NCI-H226 (cell line): ENCODE results near the gene GNG12.
"Not testable (repeated sequence)": the region's sequence is repeated elsewhere in the genome, so short reads cannot be mapped to it uniquely, and the experiment has no call there.

Experiments
- DNase-seq: peaks from one replicate; pipeline ENCODE4 v3.0.0-alpha.2; 2015

GNG12 gene

DNA sequence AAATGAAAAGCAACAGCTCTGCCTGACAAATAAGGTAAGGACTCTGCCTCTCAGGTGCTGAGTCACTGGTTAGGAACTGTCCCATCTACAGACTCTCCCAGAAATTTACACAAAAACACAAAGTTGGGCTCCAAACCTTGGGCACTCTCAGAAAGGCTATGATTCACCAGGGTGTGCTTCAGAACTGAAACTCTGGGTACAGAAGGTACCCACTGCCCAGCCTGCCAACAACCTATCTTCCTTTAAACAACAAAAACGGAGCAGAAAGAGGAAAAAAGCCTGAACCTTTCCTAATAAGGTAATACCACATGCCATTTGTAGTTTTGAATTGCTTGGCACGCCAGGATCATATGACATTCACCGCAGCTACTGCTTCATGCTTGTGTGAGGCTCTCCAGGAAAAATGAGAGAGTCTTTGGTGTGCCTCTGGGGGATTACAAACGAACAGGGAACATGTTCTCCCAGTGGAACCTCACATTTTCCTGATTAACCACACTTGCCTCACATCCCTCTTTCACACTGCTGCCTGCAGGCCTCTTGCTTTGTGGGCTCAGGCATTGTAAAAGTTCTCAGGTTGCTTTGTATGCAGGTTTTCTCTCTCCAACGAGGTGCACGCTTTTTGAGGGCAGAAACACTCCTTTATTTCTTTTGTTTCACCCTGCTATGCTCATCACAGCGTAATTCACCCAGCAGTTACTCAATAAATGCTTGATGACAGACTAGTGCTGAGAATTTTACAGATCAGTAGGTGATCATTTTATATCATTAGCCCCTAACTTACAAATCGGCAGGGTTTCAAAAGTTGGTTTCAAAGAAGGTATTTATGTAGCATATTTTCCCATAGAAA lies 83.2 kb downstream of the GNG12 start:
- peak; percentile 52 for DNase-seq

DNA sequence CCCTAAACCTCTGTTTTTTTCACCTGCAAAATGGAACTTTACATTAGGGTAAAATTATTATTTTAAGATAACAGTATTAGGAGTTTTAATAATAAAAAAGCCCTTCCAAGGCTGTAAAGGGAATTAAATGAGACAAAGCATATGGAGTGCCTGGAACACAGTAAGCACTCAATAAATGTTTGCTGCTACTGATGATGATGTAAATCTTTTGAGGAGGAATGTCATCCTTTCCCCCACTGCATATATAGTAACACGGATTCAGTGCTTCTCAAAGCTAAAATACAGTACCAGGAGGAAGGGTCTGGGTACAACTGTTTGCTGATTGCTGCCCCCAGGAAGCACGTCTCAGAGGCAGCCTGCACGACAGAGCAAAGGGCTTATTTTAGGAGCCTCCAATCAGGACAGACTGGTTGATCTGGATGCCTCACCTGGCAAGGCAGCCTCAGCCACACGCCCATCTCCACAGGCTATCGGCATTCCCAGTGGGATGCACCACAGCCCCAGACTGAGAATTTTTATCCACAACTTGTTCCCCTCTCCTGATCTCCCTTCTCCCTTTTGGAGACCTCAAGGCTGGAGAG lies 83.9 kb downstream of the GNG12 start:
- DNase-seq = no peak

DNA sequence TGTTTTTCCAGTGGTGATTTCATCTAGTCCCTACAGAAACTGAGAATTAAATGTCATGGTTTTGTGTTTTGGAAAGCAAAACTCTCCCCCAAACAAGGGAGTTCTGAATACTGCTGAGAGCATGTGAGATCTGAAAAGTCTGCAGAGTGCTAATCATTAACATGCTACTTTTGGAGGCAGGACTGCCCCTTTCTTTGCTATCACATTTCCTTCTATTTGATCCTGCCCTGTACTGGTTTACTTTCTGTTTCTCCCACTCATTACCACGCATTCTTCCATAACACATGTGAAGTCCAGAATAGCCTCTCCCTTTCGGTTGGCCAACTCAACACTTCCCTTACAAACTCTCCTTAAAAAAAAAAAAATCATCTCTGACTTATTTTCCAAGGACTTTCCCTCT lies 84.6 kb downstream of the GNG12 start:
- DNase-seq = peak; percentile 74

DNA sequence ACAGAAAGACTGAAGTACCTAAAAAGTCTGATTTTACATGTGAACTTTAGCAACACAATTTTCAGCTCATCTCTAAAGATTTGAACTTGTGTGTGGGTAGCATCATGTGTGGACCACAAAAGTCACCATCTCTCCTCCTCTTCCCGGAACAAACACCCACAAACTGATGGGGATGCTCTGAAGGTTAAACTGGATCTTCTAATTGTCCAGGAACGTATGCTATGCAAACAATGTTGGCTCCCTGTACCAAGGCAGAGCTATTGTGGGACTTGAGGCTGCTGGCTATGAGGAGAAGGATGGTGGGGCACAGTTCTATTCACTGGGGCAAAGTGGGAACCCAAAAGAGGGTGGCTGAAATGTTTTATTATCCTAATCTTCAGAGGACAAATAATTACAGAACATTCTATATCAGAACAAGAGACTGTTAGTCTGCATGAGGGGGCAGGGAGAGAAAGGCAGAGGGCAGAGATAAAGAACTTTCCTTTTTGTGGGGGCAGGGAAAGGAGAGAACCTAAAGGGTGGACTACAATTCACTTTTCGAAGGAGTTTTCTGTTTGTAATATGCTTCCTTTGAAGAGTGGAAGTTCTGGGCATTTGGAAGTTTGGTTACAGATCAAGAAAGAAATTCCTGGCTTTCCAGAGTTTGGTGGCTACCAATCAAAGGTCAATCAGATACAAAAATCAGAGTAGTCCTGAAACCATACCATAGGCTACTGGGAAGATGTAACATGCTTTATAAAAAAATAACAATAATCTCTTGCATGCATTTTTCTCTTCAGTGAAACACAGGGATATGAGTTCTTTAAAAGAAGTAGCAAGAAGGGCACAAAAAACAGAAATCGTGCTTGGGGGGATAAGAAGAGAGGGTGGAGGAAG lies 85.4 kb downstream of the GNG12 start:
- no peak for DNase-seq

DNA sequence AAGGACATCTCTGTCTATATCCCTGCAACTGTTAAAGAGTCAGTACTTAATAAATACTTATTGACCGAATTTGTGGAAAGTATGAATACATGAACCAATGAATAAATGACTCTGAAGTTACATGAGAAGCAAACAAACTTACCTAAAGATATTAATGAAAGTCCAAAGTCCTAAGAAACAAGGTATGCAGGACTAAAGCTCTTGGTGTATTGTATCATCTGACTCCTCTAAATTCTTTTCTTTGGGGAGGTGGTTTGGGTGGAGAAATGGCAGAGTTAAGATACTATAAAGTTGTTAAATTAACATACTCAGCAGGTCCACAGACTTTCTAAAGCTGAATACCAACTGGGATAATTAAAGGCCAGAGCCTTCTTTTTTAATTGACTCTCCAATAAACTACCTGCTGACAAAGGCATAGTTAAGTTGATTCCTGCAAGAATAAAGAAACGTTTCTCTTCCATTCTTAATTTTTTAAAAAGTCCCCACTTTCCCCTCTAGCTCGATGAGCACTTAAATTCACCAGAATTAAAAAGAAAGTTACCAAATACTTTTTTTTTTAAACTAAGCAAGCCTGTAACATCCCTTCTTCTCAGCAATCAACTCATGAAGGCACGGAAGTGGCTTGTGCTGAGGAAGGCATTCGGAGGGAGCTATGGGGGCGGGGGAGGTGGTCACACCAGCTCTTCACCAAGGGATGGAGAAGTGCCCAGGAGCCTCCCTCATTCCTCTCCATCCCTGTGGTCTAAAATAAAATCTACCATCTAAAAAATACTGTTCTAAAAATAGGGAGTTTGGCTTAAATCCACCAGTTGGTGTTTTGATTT lies 87.2 kb downstream of the GNG12 start:
- DNase-seq = no peak

DNA sequence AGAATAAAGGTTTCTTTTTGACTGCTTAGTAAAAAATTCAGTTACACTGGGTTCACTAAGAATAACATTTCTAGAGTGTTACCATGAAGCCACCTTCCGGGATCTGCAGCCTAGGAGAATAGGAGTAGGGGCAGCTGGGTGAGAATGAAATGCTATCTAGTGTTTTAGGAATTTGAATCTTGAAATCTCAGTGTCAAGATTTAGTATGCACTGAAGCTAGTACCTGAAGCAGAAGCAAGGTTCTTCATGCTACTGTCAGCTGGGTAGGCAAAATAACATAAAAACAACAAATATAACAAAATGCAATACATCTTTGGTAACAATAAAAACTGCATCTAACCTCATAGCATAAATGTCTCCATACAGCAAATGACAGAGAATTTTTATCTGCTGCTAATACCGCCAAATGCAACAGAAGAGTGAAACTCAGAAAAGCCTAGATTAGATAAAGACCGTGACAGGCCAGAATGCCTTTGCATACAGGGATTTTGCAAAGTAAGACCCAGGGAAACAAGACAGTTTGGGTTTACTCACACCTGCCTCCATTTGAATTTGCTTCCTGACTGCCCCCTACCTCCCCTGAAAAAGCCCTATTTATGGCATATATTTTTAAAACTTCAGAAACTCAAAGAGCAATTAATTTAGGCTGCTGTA lies 90.1 kb downstream of the GNG12 start:
- DNase-seq = no peak

DNA sequence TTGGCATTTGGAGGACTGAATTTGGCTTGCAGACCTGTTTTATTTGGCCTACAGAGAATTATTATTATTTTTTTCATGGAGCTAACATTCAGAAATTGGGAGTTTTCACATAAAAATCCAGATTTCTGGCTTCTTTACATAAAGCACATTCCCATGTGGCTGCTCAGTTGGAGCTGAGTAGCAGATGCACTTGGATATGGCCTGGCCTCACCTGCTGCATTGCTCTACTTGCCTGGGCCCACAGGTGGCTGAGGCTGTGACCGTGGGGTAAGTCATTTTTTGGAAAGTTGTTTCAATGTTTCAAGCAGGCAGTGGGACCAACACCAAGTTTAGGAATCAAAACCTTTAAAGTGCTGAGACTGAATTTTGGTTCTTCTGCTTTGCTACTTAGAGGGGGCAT lies 91.5 kb downstream of the GNG12 start:
- no peak for DNase-seq

DNA sequence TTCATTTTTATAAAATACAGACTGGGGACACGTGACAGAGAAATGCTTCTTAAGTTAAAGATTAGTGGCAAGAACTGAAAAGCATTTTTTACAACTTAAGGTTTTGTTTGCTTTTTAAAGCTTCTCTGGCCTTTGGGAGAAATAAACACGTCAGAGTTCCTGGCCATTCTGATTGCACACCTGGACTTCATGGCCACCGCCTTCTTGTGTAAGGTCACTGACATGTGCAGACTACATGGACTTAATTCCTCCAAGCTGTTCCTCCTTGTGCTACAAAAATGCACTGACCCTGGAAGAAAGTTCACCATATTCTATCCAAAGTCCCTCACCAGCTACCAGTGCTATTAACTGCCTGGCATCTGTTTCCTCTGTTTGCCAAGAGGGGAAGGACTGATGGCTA lies 92.1 kb downstream of the GNG12 start:
- DNase-seq = no peak

DNA sequence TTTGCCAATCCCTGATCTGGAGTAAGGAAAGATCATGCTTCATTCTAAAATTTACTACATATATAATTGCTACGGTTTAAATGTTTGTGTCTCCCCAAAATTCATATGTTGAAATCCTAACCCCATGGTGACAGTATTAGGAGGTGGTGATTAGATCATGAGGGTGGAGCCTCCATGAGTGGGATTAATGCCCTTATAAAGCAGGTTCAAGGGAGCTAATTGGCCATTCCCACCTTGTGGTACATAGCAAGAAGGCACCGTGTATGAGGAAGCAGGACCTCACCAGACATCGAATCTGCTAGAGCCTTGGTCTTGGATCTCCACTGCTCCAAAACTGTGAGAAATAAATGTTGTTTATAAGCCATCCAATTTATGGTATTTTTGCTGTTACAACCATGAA lies 92.7 kb downstream of the GNG12 start:
- DNase-seq = no peak

DNA sequence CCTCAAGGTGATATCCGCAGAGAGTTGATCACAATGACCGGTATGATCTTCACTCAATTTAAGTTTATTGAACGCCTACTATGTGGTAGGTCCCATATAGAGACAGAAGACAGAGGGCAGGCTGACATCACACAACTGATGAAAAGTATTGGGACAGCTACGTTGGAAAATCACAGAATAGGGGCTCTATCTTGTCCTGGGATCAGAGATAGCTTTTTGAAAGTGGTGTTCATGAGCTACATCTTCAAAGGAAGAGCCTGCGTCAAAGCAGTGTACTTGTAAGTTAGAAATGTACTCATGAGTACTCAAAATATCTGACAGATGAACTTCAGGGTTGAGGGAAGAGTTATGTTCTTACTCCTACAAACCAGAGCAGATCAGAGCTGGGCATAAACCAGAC lies 93.9 kb downstream of the GNG12 start:
- no peak for DNase-seq

DNA sequence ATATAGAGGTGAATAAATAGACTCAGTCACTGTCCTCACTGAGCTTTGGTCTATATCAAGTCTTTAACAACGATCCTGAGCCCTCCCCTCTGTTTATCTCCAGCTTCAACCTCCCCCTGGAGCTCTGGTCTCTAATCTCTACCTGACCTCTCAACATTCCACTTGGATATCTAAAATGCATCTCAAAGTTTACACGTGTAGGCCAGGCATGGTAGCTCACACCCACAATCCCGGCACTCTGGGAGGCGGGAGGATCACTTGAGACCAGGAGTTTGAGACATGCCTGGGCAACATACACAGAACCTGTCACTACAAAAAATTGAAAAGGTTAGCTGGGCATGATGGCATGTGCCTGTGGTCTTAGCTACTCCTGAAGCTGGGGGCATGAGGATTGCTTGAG lies 94.9 kb downstream of the GNG12 start:
- DNase-seq = no peak

DNA sequence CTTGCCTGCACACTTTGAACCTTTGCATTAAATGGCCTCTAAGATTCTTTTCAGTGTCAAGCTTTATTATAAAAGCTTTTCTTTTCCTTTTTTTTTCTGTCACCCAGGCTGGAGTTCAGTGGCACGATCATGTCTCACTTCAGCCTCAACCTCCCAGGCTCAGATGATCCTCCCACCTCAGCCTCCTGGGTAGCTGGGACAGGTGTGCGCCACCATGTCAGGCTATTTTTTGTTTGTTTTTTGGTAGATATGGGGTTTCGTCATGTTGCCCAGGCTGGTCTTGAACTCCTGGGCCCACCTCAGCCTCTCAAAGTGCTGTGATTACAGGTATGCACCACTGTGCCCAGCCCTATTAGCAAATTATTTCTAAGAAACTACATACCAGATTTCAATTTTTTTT lies 95.4 kb downstream of the GNG12 start:
- DNase-seq = no peak

DNA sequence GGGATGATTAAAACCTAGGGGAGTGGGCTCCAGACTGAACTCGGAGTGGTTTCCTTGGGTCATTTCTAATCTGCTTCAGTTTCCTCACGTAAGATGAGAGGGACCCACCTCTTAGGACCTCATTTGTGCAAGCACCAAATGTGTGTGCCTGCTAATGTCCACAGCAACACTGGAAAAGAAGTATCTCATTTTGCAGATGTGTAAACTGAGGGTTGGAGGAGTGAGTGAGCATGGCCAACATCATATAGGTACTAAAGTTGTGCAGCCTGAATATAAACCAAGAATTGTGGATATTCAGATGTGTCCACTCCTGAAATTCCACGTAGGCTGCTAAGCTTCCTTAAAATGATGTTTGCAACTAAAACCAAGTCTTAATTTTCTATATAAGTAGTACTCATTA lies 96.5 kb downstream of the GNG12 start:
- DNase-seq = no peak

DNA sequence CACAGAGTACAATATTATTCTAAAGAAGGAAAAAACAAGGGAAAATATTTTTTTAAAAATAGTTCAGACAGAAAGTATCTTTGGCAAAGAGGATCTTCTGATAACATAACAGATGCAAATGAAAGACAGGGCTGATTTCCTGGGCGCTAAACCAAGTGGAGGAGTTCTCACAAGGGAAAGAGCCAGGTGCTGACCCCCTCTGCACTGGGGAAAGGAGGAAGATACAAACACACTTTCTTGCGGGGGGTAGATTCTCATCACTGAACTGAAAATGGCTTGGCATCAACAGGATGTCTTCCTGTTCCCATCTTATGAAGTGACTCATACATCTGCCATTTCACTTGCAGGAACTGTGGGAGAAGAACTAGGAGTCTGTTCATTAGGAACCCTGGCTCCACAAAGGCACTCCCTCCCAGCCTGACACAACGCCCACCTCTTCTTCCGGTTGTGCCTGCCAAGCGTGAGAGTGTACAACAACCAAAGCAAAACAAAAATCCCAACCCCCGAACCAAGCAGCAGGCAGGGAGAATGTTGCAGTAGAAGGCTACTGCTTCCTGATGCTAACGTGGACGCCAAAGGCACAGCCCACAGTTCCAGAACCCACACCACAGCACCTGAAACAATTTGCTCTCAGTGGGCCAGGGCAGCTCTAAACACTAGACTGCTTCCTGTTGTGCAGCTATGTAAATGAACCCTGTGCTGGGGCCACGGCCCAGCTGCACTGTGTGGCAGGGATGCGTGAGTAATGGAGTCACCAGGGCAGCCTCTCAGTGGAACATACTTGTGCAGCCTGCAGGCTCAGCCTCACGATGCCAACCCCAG lies 97.2 kb downstream of the GNG12 start:
- DNase-seq = peak; percentile 96

DNA sequence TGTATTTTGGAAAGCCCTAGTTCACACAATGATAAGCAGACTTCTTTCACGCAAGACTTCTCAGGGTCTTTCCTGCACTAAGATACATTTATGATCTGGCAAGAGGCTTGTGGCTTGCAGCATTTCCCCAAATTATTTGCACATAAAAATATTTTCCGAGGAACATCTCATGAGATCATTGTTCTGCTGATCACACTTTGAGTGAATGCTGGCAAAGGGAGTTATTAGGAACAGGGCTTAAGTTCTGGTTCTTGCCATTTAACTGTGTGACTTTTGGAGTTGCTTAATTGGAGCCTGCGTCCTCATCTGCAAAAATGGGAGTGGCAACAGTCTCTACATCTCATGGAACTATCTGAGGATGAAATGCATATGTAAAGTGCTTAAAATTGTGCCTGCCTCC lies 98.1 kb downstream of the GNG12 start:
- DNase-seq = no peak

DNA sequence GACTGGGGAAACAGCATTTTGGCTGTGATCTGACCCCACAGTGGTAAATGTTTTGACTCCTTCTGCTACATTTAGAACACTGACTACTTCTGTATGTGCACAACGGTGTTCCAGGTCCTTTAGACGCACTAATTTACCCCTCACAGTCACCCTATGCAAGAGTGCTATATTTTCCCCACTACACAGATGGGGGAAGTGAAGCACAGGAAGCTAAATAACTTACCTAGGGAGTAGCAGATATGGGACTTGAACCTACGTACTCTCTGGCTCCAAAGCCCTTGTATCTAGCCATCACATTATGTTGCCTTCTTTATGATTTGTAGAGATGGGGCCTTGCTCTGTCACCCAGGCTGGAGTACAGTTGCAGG lies 99.0 kb downstream of the GNG12 start:
- DNase-seq = no peak

DNA sequence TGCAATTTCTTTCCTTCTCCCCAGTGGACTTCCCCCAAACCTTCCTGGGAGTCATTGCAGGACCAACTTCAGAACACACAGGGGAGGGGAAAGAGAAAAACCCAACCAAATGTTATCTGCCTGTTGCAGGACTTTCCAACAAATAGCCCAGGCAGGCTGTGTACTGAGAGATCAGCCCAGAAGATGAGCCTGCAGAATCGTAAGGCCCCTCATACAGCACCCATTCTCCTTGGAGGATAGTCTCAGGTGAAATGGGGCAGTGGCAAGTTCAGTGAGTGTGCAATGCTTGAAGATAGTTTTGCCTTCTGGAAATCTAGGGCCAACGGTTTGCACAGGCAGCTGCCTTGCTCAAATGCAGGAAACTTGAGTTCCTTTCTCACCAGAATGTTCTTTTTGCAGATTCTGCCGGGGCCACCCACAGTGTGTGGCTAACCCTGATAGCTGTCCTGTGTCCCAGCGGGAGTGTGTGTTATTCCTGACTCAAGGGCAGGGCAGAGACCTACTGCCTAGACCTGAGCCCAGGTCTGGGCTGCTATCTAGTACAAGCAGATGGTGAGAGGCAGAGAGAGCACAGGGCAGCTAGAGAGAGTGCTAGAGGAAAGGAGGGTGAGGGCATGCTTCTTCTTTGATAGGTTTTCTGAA lies 99.5 kb downstream of the GNG12 start:
- DNase-seq = no peak

DNA sequence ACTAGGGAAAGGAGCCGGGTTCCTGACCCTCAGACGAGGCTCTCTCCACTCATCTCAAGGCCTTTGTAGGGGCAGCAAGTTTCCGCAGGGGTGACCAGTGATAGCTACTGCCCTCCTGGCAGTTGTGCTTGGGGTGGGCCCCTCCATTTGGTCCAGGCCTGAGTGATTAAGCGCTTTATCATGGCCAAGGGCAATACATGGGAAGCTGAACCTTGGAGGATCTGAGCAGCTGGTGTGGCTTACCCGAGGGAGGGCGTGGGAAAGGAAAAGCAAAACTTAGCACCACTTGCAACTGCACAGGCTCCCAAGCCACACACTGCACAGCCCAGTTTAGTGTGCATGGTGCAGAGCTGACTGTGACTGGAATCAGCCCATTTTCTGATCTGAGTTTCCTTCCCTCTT lies 100.5 kb downstream of the GNG12 start:
- no peak for DNase-seq

DNA sequence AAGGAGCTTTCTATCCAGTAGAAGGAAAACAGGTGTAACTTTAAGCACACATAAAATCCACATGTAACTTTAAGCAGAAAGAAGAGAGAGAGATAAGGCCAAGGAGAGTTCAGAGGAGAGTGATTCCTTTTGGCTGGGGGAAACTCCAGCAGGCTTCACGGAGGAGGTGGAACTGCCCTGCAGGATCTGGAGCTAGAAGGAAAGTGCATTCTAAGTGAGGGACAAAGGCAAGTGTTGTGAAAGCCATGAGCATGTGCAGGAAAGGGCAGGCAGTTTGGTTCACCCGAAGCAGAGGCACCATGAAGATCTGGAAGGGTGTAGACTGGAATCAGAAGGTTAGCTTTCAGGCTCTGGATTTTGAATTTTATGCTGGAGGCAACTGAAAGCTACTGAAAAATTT lies 101.9 kb downstream of the GNG12 start:
- no peak for DNase-seq

DNA sequence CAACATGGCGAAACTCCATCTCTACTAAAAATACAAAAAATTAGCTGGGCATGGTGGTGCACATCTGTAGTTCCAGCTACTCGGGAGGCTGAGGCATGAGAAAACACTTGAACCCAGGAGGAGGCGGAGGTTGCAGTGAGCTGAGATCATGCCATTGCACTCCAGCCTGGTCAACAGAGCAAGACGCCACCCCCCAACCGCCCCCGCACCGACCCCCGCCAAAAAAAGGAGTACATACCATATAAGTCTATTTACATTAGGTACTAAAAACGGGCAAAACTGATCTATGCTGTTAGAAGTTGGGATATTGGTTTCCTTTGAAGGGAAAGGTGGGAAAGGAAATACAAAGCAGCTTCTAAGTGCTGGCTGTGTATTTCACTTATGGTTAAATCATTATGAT lies 103.0 kb downstream of the GNG12 start:
- not testable (repeated sequence) for DNase-seq

DNA sequence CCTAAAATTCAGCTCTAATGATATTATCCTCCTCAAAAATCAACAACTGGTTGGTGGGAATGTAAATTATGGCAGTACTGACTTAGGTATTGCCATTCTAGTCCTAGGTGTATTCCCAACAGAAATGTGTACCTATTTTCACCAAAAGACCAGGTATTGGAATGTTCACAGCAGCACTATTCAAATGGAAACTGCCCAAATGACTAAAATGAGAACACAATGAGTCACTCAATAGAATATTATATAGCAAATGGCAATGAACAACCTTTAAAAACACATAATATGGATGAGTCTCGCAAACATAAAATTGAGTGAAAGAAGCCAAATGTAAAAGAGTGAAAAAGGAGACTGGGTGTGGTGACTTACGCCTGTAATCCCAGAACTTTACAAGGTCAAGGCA lies 103.4 kb downstream of the GNG12 start:
- no peak for DNase-seq
